Measurements from ENCODE around the gene CEP104.

The CEP104 gene

DNA sequence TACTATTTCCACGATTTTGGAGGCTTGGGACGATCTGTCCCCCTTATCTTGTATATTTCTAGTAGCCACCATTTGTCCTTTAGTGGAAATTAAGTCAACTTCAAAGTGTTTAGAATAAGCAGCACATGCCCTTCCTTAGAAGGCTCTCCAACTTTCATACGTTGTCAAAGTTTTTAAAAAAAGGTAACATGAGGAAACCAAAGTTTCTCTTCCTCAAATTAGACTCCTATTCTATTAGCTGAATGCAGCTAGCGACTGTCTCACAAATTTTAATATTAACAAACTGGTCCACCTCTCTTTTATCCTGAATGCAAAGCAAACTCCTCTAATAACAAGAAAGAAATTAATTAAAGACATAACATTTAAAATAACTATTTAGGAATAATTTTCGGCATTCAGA lies 36.2 kb upstream of the CEP104 start:
- DNase-seq, result no peak

DNA sequence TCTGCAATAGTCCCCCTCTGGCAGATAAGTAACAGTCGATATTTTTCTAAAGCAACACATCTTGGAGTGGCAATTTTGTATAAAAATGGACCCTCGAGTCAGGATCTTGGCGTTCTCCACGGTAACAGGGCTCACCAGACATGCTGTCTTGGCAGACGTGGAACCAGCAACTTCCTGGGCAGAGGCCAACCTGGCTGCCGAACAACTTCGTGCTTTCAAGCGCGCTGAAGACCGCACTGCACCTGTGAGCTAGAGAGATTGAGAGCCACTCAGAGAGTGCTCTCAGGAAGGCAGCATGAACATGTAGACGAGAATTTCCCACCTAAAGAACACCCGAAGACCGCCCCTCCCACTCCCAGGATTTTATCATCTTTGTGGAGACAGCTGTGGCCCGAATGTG lies 35.7 kb upstream of the CEP104 start:
- no peak for DNase-seq

DNA sequence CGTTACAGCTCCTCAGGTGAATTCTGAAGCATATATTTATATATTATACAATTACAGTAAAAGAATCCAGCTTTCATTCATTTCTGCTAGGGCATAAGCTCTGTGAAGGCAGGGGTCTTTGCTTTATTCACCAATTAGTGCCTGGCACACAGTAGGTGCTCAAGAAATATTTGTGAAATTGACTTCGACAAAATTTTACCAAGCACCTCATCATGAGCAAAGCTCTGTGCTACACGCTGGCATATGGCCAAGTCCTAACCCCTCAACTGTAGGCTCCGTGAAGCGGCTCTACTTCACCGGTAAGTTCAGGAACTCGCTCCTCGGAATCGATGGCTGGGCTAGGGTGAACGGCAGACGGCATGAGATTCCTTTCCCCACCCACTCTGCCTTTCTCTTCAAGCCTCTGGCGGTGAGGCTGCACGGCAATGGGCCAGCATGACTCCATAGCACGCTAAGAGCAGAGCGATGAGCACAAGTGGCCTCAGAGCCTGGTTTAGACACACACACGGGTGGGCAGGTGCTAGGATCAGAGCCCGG lies 34.4 kb upstream of the CEP104 start:
- no peak for DNase-seq

DNA sequence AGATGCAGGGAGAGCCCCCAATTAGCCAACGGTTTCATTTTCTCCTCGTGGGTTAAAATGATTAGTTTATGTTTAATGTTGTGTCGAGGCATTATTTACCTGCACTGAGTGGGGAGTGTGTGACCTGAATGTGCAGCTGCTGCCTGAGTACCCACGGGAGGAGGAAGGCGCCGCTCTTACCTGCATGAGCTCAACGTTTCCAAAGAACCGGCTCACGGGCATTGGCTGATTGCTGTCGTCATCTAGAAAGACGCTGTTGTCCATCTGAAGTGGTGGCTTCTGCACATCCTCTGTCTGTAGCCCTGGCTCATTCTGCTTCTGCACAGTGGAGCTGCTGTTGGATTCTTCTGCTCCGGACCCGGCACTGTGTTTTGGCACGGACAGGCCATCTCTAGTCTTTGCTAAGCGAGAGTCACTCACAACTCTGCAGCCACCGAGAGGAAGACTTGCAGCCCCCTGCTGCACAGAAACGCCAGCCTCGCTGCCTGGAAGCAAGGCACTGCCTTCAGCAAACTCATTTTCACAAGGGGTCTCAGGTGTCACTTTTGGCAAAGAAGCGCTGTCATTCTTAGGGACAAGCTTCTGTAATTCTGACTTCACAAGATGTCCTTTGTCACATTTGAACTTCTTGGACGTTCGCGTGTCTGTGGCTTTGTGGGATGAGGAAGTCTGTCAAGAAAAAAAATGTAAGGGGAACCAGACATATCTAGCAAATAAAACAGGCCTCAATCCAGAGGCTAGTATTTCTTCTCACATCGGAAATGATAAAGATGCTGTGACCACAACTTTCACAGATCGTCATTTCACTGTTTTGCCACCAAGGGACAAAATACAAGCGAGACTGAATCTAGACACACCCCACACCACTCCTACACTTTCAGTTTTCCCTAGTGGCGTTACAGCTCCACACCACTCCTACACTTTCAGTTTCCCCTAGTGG lies 33.6 kb upstream of the CEP104 start:
- no peak for DNase-seq

DNA sequence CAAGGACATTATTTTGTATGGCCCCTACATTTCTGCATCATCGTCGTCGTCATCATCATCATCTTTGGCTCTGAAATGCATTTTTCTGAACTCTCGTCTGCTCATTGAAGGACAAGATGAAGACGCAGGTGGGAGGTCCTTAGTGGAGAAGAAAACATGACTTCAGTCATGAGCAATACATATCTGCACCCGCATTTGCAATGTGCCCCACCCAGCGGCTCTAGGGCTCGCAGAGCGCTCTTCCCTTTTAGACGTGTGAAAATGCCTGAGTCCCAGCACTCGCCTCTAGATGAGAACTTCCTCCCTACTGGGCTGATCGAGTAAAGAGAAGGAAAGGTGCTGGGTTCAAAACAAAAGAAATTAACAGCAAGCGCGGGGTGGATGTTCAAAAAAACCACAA lies 32.9 kb upstream of the CEP104 start:
- DNase-seq, result no peak

DNA sequence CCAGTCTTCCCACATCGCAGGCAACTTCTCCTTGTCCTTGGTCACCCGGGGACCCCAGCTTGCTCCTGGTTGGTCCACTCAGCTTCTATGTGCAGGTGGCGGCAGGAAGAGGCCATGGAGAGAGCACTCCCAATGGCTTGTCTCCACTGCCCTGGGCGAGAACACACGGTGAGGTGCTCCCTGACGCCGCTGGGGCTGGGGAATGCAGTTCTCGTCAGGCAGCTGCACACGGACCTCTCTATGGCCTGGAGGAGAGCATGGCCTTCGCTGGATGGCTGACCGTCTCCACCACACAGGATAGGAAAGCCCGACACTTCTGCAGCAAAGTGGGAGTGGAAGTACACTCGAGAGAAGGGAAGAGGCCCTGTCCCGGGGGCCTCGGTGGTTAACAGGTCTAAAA lies 31.3 kb upstream of the CEP104 start:
- no peak for DNase-seq

DNA sequence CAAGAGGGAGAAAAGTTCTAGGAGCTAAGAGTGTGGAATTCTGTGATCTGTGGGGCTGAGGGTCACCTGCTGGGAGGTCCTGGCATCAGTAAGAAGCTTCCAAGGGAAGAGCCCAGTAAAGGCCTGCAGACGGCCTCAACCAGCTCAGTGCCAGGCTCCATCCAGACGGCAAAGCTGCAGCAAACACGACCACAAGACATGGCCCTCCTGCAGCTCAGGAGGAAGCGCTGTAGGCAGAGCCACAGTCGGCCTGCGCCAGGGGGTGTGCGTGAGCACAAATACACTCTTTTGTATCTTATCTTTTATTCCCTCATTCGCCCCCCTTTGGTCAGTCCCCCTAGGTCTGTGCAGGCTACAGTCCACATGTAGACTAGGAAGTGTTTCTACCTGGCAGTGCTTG lies 29.7 kb upstream of the CEP104 start:
- no peak for DNase-seq

DNA sequence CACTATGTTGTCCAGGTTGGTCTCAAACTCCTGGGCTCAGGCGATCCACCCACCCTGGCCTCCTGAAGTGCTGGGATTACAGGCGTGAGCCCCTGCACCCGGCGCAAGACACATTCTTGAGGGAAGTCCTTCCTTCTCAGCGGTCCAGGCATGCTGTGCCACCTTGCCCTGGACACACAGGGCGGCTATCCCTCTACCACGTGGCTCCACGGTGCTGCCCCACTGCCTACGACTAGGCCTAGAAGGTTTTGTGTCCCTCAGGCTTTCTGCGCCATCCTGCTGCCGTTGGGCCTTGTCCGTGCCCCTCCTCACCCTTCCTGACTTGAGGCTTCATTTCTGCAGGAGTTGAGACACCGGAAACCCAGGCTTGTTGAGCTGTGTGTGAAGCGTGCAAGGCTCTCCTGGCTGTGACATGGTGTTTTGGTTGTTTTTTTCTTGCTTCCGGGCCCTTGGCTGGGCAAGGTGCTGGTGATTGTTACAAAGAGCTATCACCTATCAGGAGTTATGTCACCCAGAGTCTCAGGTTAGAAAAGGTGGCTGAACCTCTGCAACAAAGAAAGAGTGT lies 29.2 kb upstream of the CEP104 start:
- DNase-seq, result no peak

DNA sequence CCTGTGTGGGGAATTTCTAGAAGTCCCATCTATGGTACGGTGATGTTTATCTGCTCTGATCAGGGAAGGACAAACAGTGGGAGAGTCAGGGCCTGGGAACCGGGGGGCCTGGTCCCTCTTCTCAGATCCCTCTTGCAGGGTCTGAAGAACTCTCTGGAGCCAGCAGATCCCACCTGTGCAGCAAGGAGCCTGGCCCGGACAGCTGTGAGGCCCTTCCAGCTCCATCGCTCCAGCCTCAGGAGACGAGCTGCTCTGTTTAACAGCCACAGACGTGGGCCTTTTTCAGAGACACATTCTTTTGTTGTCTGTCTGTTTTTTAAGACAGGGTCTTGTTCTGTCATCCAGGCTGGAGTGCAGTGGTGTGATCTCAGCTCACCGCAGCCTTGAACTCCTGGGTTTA lies 28.6 kb upstream of the CEP104 start:
- no peak for DNase-seq

DNA sequence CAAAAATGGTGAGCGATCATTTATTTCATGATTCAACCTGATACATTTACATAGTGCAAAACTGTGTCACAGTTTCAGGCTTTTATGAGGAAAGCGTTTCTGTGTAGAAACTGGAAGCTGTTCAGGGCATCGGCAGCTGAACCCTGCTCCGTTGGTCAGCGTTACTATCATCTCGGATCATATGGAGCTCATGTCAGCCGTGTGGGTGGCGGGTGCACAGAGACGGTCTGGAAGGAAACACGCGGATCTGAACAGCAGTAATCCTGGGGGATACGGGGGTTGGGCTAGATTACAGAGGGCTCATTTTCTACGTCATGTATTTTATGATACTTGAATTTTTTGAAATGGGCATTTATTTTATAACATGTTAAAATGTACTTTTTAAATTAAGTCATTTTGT lies 28.0 kb upstream of the CEP104 start:
- DNase-seq, result no peak

DNA sequence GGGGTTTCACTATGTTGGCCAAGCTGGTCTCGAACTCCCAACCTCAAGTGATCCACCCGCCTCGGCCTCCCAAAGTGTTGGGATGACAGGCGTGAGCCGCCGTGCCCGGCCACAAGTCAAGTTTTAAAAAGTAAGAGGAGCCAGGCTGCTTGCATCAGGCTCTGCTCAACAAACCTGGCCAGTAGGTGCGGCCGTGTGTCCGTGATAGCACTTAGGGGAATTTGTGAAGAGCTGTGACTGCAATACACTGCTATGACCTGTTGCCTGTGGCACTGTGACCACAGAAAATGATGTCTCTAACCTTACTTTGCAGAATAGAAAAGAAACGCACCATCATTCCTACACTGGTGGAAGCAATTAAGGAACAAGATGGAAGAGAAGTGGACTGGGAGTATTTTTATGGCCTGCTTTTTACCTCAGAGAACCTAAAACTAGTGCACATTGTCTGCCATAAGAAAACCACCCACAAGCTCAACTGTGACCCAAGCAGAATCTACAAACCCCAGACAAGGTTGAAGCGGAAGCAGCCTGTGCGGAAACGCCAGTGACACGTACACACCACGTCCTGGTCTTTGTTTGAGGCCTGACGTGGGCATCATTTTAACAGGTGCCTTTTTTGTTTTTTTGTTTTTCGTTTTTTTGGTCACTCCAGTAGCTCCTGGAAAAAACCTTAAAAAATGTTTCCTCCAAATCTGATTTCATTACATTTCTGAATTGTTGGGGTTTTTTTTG lies 26.3 kb upstream of the CEP104 start:
- no peak for DNase-seq

DNA sequence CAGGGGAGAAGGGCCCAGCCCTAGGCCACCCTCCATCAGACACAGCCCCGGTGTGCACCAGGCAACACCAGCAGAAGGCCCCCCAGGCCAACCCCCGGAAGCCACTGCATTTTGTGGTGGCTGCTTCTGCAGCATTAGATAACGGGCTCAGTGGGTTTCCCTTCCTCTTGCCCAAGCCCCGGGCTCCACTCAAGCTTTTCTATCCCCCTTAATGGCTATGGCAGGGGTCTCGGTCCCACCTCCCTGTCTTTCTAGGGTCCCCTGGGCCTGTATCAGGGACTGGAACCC lies 24.1 kb upstream of the CEP104 start:
- no peak for DNase-seq

DNA sequence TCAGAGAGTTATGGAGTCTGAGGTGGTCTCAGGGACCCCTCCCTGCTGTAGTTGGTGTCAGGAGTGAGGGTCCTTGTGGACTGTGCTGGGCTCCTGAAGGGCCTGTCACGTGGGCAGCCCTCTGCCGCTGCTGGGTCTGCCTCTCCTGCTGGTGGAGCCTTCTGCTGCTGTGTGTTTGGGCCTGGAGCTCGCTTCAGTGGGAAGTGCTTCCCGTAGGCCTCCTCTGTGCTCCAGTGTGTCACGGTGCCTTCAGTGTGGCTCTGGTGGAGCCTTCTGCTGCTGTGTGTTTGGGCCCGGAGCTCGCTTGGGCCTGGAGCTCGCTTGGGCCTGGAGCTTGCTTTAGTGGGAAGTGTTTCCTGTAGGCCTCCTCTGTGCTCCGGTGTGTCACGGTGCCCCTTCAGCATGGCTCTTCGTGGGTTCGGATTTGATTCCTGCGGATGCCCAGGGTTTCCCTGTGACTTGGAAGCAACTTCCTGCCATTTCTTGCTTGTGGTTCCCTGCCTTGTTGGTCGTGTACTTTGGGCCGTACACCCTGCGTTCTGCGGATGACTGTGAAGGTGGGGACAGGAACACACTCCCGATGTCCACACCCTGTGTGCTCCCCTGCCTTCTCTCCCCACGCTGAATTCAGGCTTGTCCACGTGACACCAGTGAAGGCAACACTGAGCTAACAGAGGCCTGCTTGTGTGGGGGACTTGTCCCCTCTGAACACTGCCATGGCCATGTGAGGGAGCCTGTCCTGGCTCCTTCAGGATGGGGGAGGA lies 23.6 kb upstream of the CEP104 start:
- no peak for DNase-seq

DNA sequence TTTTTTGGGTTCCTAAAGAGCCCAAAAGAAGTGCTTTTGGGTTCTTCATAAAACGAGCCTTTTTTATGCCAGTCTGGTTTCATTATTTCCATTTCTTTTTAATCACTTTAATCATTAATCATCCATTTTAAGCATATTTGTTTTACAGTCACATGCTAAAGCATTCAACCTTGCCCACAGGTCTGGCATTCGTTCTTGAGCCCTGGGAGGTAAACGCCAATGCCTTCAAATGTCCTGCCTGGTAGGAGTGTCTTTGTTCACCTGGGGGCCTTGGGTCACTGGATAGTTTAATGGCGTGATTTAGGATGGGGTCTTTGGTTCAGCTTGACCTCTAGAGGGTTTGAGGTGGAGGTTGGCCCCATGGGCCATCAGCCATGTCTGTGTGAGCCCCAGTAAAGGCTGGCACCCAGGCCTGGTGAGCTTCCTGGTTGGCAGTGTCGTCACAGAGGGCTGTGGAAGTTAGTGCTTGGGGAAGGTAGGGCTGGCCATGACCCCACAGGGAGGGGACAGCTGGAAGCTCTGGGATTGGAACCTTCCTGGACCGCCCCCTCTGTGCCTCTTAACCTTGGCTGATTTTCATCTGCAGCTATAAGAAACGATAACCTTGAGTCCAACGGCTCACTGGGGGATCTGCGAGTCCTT lies 22.9 kb upstream of the CEP104 start:
- no peak for DNase-seq

DNA sequence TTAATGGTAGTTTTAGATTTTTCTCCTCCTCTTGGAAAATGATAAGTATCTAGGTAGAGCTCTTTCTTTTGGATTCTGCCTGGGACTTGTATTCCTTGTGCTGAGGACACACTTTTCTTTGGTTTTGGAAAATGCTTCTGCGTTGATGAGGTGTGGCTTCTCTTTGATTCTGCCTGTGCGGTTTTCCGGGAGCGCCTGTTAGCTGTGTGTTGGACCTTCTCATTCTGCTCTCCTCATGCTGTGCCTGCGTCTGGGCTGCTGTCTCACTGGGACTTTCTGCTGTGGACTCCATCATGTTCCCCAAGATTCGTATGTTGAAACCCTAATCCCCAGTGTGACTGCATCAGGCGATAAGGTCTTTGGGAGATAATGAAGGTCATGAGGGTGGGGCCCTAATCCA lies 22.1 kb upstream of the CEP104 start:
- no peak for DNase-seq

DNA sequence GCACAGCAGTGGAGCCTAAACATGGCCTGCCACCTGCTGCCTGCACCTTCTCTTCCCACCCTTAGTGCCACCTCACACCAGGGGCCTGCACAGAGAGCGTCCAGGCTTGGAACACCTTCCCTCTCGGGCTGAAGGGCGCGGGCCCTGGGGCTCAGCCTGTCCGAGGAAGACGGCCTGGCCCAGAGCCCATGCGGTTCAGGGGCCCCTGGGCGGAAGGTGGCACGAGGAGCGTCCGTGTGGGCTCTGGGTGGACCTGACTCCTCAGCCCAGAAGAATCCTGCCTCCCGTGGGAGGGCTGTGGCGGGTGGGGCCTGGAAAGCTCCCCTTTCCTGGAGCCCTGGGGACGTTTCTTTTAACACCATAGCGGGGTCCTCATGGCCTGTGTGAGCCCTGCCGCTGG lies 19.7 kb upstream of the CEP104 start:
- DNase-seq, result no peak

DNA sequence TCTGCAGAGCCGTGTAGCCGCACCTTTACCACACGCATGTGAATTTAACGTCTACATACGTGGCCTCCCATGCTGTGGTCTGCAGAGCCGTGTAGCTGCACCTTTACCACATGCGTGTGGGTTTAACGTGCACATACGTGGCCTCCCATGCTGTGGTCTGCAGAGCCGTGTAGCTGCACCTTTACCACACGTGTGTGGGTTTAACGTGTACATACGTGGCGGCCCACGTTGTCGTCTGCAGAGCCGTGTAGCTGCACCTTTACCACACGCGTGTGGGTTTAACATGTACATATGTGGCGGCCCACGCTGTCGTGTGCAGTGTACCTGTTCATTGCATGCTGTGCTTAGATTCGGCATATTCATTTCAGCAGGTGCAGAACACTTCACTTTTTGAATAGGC lies 17.7 kb upstream of the CEP104 start:
- DNase-seq, result no peak

DNA sequence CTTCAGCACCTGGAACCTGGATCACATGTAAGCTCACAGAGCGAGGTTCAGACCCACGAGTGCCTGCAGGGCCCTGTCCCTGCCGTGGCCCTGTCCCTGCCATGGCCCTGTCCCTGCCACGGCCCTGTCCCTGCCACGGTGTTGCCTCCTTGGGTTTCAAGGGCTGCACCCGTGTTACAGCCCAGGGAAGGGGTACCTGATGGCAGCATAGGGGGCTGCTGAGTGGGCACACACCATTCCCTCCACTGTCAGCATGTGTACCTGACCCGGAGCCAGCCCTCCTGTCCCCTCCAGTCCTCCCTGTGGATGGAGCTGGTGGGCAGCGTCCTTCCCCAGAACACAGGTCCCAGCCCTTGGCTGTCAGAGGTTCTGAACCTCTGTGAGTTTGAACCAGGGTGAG lies 15.5 kb upstream of the CEP104 start:
- no peak for DNase-seq

DNA sequence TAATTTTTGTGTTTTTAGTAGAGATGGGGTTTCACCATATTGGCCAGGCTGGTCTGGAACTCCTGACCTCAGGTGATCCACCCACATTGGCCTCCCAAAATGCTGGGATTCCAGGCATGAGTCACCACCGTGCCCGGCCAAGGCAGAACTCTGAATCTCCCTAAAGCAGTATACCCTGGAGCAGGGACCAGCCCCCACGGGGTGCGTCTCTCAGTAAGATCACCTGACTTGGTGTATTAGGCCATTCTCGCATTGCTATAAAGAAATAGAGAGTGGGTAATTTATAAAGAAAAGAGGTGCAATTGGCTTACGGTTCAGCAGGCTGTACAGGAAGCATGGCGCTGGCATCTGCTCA lies 14.4 kb upstream of the CEP104 start:
- no peak for DNase-seq

DNA sequence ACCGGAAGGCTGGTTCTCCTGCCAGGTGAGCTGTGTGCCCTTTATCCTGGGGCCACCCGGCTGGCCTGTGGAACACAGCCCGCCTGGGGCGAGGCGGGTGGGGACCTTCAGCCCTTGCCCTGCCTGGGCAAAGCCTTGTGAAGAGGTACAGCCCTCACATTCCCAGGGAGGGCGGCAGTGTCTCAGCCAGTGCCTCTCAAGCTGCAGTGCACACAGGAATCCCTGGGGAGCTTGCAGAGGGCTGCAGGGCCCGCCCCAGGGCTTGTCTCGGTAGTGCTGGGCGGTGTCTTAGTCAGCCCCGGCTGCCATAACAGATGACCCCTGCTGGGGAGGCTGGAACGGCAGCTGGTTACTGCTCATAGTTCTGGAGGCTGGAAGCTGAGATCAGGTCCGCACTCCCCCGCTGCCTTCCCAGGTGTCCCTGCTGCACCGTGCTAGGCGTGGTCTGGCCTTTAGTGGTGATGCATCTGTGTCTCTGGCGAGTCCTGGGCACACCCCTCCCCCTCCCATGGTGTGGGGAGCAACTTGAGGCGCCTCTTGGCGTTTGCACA lies 12.8 kb upstream of the CEP104 start:
- no peak for DNase-seq

DNA sequence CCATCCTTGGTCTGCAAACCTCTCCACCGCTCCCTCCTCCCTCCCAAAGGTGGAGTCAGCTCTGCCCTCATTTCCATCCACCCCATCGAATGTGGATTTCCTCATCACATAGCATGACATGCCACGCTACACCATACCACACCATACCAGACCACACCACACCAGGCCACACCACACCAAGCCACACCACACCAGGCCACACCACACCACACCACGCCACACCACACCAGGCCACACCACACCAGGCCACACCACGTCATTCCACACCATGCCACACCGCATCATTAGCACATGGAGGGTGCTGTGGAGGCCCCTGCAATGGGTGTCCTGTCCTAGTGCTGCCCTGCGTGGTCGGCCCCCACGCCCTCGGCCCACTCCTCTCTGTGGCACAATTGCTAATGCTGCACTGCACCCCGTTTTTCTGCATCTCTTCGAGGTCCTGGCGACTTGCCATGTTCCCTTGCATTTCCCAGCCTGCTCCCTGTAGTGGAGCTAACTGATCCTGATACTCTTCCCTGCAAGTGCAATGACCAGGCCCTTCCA lies 11.5 kb upstream of the CEP104 start:
- DNase-seq, result no peak

DNA sequence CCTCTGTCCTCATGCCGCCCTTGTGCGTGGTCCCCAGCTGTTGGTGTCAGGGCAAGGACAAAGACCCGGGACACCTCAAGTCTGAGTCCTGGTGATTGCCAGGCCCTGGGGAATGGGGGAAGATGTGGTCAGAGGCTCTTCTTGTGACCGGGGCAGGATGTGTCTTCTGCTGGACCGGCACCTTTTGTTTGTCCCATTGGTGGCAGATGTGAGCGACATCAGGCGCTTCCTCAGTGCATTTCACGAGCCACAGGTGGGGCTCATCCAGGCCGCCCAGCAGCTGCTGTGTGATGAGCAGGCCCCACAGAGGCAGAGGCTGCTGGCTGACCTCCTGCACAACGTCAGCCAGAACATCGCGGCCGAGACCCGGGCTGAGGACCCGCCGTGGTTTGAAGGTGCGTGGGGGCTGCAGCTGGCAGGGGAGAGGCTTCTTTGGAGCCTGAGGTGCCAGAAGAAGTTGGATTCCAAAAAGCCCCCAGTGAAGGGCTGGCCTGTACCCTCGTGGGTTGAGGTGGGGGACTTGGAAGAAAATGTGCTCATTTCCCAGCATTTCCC lies 8.7 kb upstream of the CEP104 start:
- DNase-seq, result no peak

All from RPMI8226 (cell line).